ENCODE measurements around the gene OR2T35.

GRCh38 chr1:248597589-248597988, 47.5 kb downstream of the OR2T35 start, which contains the start of gene OR2T10:
- no peak for TF ChIP-seq CTCF (IDR thresholded peaks at IDR 0.05)
- TF ChIP-seq POLR2A (IDR thresholded peaks at IDR 0.05) = no peak

Measured in lower leg skin (tissue), 3 donors.